Nephron progenitor cell (in vitro differentiated cells): ENCODE data around the gene BTNL3.
"Not testable (repeated sequence)": the region's sequence is repeated elsewhere in the genome, so short reads cannot be mapped to it uniquely, and the experiment has no call there.

Experiments
- DNase-seq: peaks from one replicate; pipeline ENCODE4 v3.0.0; 2021
- H3K27ac Mint-ChIP-seq: 2 replicates; pipeline ENCODE4 v1.8.0; 2021; ENCODE audit warnings: mild to moderate bottlenecking, moderate library complexity, mixed read lengths
- H3K27me3 Mint-ChIP-seq: 2 replicates; pipeline ENCODE4 v1.8.0; 2021; ENCODE audit warnings: mild to moderate bottlenecking, low read depth, mixed read lengths; ENCODE audit not compliant: poor library complexity
- H3K36me3 Mint-ChIP-seq: 2 replicates; pipeline ENCODE4 v1.8.0; 2021; ENCODE audit warnings: low read depth, mixed read lengths
- H3K4me1 Mint-ChIP-seq: 2 replicates; pipeline ENCODE4 v1.8.0; 2021; ENCODE audit warnings: mixed read lengths
- H3K4me3 Mint-ChIP-seq: 2 replicates; pipeline ENCODE4 v1.8.0; 2021; ENCODE audit warnings: mild to moderate bottlenecking, moderate library complexity, mixed read lengths
- H3K9me3 Mint-ChIP-seq: 2 replicates; pipeline ENCODE4 v1.8.0; 2021; ENCODE audit warnings: mild to moderate bottlenecking, moderate library complexity, mixed read lengths
- TF ChIP-seq, protein P1 (sequence below): fragments of 200-600 bp; sonication (generic); IDR thresholded peaks from 2 replicates; pipeline ENCODE4 v1.5.0; 2021; ENCODE audit warnings: antibody characterized with exemption

Gene BTNL3

DNA sequence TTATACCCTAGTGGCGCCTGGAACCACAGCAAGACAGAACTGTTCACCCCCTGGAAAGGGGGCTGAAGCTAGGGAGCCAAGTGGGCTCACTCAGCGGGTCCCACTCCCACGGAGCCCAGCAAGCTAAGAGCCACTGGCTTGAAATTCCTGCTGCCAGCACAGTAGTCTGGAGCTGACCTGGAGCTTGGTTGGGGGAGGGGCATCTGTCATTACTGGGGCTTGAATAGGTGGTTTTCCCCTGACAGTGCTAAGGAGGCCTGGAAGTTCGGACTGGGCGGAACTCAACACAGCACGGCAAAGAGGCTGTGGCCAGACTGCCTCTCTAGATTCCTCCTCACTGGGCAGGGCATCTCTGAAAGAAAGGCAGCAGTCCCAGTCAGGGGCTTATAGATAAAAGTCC lies 19.5 kb downstream of the BTNL3 start:
- Mint-ChIP-seq H3K27ac (no peak overlapping the region), H3K9me3 (peaks cover 8% of the 10 kb centered on the region), H3K4me1 (no peaks in the 10 kb centered on the region), H3K4me3 (no peak overlapping the region), H3K27me3 (peaks cover 18% of the 10 kb centered on the region), H3K36me3 (no peaks in the 10 kb centered on the region)
- no peak for DNase-seq
- TF ChIP-seq, protein P1, sequence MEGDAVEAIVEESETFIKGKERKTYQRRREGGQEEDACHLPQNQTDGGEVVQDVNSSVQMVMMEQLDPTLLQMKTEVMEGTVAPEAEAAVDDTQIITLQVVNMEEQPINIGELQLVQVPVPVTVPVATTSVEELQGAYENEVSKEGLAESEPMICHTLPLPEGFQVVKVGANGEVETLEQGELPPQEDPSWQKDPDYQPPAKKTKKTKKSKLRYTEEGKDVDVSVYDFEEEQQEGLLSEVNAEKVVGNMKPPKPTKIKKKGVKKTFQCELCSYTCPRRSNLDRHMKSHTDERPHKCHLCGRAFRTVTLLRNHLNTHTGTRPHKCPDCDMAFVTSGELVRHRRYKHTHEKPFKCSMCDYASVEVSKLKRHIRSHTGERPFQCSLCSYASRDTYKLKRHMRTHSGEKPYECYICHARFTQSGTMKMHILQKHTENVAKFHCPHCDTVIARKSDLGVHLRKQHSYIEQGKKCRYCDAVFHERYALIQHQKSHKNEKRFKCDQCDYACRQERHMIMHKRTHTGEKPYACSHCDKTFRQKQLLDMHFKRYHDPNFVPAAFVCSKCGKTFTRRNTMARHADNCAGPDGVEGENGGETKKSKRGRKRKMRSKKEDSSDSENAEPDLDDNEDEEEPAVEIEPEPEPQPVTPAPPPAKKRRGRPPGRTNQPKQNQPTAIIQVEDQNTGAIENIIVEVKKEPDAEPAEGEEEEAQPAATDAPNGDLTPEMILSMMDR: no peak

DNA sequence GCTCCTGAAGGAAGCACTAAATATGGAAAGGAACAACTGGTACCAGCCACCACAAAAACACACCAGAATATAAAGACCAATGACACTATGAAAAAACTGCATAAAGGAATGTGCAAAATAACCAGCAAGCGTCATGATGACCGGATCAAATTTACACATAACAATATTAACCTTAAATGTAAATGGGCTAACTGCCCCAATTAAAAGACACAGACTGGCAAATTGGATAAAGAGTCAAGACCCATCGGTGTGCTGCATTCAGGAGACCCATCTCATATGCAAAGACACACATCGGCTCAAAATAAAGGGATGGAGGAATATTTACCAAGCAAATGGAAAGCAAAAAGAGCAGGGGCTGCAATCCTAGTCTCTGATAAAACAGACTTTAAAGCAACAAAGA lies 21.4 kb downstream of the BTNL3 start:
- not testable (repeated sequence) for DNase-seq, H3K4me3 Mint-ChIP-seq, H3K36me3 Mint-ChIP-seq, H3K27ac Mint-ChIP-seq, H3K4me1 Mint-ChIP-seq
- H3K9me3 Mint-ChIP-seq: peaks cover 13% of the 10 kb centered on the region
- peaks cover 12% of the 10 kb centered on the region for H3K27me3 Mint-ChIP-seq

DNA sequence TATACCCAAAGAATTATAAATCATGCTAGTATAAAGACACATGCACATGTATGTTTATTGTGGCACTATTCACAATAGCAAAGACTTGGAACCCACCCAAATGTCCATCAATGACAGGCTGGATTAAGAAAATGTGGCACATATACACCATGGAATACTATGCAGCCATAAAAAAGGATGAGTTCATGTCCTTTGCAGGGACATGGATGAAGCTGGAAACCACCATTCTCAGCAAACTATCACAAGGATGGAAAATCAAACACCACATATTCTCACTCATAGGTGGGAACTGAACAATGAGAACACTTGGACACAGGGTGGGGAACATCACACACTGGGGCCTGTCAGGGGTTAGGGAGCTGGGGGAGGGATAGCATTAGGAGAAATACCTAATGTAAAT lies 26.0 kb downstream of the BTNL3 start:
- peaks cover 18% of the 10 kb centered on the region for H3K27me3 Mint-ChIP-seq
- DNase-seq, H3K27ac Mint-ChIP-seq, H3K4me1 Mint-ChIP-seq, H3K9me3 Mint-ChIP-seq, H3K4me3 Mint-ChIP-seq, H3K36me3 Mint-ChIP-seq: not testable (repeated sequence)

DNA sequence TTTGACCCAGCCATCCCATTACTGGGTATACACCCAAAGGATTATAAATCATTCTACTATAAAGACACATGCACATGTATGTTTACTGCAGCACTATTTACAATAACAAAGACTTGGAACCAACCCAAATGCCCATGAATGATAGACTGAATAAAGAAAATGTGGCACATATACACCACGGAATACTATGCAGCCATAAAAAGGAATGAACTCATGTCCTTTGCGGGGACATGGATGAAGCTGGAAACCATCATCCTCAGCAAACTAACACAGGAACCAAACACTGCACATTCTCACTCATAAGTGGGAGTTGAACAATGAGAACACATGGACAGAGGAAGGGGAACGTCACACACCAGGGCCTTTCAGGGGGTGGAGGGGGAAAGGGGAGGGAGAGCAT lies 28.8 kb downstream of the BTNL3 start:
- not testable (repeated sequence) for H3K36me3 Mint-ChIP-seq, H3K4me3 Mint-ChIP-seq, DNase-seq, H3K4me1 Mint-ChIP-seq, H3K27ac Mint-ChIP-seq
- Mint-ChIP-seq H3K9me3 (peaks cover 31% of the 10 kb centered on the region), H3K27me3 (peaks cover 18% of the 10 kb centered on the region)

DNA sequence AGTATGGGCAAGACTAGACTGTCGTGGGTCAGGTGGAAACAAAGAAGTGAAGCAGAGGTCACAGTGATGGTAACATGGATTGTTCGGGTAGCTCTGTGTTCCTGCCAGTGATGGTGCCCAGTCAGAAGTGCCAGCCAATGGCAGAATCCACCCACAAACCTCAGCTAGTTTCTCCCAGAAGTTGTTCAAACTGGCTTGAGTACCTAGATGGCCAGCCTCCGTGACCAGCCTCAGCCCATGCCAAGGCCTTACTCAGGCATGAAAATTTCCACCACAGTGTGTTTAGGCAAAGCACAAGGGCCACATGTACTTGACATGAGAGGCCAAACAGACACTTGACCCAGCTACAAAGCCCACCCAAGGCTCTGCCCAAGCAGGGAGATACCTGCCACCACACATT lies 32.0 kb downstream of the BTNL3 start:
- Mint-ChIP-seq H3K9me3 (peaks cover 33% of the 10 kb centered on the region), H3K27me3 (peaks cover 39% of the 10 kb centered on the region), H3K27ac (no peak overlapping the region), H3K4me3 (no peak overlapping the region), H3K4me1 (no peaks in the 10 kb centered on the region), H3K36me3 (no peaks in the 10 kb centered on the region)
- TF ChIP-seq, protein P1: no peak
- no peak for DNase-seq

DNA sequence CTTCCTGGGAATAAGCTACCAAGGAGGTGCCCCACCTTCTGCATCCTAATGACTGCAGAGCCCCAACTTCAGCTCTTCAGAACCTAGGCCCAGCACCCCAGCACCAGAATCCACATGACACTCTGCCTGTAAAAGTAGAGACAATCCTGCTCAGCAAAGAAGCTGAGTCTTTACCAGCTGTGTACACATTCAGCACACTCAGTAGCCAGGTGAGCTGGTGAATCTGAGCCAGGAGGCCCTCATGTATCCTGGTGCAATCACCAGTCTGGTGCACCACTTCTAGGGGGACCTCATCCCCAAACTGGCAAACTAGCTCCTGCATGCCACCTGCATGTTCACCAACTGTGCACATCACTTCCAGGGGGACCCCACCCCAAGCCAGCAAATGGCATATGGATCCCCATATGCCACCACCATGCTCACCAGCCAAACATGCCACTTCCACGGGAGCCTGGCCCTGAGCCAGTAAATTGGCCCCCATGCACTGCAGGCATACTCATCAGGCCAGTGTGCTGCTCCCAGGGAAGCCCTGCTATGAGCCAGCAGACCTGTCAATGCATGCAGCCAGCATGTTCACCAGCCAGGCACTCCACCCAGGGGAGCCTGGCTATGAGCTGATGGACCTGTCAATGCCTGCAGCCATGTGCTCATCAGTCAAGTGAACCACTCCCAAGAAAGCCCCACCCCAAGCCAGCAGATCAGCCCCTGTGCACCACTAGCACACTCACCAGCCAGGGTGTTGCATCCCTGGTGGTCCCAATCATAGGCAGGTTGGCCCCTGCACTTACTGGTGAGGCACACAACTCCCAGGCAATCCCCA lies 35.8 kb downstream of the BTNL3 start:
- H3K4me3 Mint-ChIP-seq: no peak overlapping the region
- no peak for DNase-seq
- H3K4me1 Mint-ChIP-seq: no peaks in the 10 kb centered on the region
- peaks cover 34% of the 10 kb centered on the region for H3K27me3 Mint-ChIP-seq
- no peak overlapping the region for H3K27ac Mint-ChIP-seq
- TF ChIP-seq, protein P1: no peak
- no peaks in the 10 kb centered on the region for H3K36me3 Mint-ChIP-seq
- H3K9me3 Mint-ChIP-seq: peaks cover 37% of the 10 kb centered on the region

DNA sequence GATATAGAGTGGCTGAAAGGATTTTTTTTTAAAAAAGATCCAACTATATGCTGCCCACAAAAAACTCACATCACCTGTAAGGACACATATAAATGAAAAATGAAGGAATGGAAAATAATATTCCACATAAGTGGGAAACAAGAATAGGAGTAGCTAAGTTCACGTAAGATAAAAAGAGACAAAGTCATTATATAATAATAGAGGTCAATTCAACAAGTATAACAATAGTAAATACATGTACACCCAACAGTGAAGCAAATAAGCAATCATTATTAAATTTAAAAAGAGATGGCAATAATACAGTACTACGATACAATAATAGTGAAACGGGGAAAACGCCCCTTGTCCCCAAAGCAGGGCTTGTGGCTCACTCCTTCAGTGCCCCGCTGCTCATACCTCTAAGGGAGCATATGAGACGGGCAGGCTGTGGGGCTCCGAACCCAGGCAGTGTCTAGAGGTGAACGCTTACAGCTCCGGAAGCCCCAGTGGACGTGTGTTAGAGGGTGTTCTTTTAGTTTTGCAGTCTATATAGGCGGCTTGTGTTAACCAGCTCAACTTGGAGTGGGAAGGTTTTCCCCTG lies 38.9 kb downstream of the BTNL3 start:
- peaks cover 38% of the 10 kb centered on the region for H3K27me3 Mint-ChIP-seq

More for the DNA sequence above, 38.9 kb downstream of the BTNL3 start:
- no peaks in the 10 kb centered on the region for H3K36me3 Mint-ChIP-seq
- H3K4me3 Mint-ChIP-seq: peak overlapping the region; percentile 78
- no peak for DNase-seq
- peaks cover 21% of the 10 kb centered on the region for H3K9me3 Mint-ChIP-seq
- TF ChIP-seq, protein P1: no peak
- H3K4me1 Mint-ChIP-seq: no peaks in the 10 kb centered on the region
- H3K27ac Mint-ChIP-seq: no peak overlapping the region
